ENCODE measurements around the gene ADCY2. TPM values are rescaled to one million over a fixed set of nuclear protein-coding genes. Genes with fewer than 3 reads are reported as not detected.

ADCY2 gene
- total and polyA plus RNA-seq, 2 experiments from 2014 or later: 23.8 to 74.9 TPM

DNA sequence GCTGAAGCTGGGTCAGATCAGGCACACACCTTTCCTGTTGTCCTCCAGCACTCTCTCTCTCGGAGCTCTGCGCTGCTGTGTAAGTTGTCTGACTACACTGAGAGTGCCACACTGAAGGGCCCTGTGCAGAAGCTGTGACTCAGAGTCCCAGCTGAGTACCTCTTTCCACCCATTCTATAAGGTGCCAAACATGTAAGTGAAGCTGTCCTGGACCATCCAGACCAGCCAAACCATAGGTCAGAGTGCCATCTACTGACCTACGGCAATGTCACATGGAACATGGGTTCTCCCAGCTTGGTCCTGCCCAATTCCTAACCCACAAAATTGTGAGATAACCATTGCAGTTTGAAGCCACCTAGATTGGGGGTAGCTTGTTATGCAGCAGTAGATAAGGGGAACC, 68.2 kb downstream of the ADCY2 start:
- TF ChIP-seq EZH2 (IDR thresholded peaks at IDR 0.05; ENCODE audit: low read depth, unreplicated experiment): no peak
- TF ChIP-seq, protein P1, sequence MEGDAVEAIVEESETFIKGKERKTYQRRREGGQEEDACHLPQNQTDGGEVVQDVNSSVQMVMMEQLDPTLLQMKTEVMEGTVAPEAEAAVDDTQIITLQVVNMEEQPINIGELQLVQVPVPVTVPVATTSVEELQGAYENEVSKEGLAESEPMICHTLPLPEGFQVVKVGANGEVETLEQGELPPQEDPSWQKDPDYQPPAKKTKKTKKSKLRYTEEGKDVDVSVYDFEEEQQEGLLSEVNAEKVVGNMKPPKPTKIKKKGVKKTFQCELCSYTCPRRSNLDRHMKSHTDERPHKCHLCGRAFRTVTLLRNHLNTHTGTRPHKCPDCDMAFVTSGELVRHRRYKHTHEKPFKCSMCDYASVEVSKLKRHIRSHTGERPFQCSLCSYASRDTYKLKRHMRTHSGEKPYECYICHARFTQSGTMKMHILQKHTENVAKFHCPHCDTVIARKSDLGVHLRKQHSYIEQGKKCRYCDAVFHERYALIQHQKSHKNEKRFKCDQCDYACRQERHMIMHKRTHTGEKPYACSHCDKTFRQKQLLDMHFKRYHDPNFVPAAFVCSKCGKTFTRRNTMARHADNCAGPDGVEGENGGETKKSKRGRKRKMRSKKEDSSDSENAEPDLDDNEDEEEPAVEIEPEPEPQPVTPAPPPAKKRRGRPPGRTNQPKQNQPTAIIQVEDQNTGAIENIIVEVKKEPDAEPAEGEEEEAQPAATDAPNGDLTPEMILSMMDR (conservative IDR thresholded peaks at IDR 0.05; ENCODE audit: low read depth in 2 of 2): peak; percentile 29 to 67; a peak in 3 of 4 replicates
- H3K27me3 Mint-ChIP-seq (ENCODE audit: insufficient read depth, low read depth, poor library complexity): peaks cover 6% of the 10 kb centered on the region
- H3K4me1 Mint-ChIP-seq: peaks cover 62% of the 10 kb centered on the region
- peaks cover 27% of the 10 kb centered on the region for H4K20me1 ChIP-seq (replicated peaks; ENCODE audit: insufficient read depth)
- peaks cover 70% of the 10 kb centered on the region for H3K4me1 ChIP-seq (ENCODE audit: insufficient read depth)
- ATAC-seq: peak; percentile 82
- H3K27me3 ChIP-seq (ENCODE audit: insufficient read depth): no peaks in the 10 kb centered on the region
- no peak overlapping the region for H3K4me2 ChIP-seq
- H3K9me3 Mint-ChIP-seq: no peaks in the 10 kb centered on the region
- no peak overlapping the region for H3K27ac ChIP-seq (ENCODE audit: low read depth)
- H3K4me3 ChIP-seq: no peak overlapping the region
- no peaks in the 10 kb centered on the region for H3K36me3 ChIP-seq (ENCODE audit: insufficient read depth)
- H3K27ac Mint-ChIP-seq: no peak overlapping the region
- H3K36me3 Mint-ChIP-seq (ENCODE audit: low read depth): peaks cover 8% of the 10 kb centered on the region; the same call in 2 of the 3 replicates
- H3K79me2 ChIP-seq (replicated peaks; ENCODE audit: insufficient read depth): peaks cover 100% of the 10 kb centered on the region
- no peak for DNase-seq (ENCODE audit: low spot score)
- no peaks in the 10 kb centered on the region for H3F3A ChIP-seq (replicated peaks; ENCODE audit: low read depth)
- no peak overlapping the region for H2AFZ ChIP-seq
- H3K9me2 ChIP-seq (ENCODE audit: insufficient read depth): no peaks in the 10 kb centered on the region
- no peak overlapping the region for H3K4me3 Mint-ChIP-seq

DNA sequence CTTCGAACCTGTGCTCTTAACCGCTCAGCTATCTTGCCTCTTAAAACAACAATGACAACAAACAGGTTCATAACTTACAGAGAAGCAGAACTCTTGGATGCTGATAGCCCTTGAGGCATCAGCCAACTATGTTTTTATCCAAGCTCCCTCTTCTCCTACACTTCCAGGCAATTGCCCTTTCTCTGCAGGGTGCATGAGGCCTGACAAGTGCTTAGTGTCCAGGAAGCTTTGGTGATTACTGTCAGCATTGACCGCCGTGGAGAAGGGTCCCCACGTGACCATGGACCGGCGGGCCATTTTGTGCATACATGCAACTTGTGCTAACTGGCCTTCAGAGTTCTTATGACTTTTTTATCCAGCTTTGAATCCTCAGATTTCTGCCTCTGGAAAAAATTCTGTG, 71.2 kb downstream of the ADCY2 start:
- peaks cover 11% of the 10 kb centered on the region for H4K20me1 ChIP-seq (replicated peaks; ENCODE audit: insufficient read depth)
- H3K4me1 ChIP-seq (ENCODE audit: insufficient read depth): peaks cover 53% of the 10 kb centered on the region
- peaks cover 44% of the 10 kb centered on the region for H3K4me1 Mint-ChIP-seq
- DNase-seq (ENCODE audit: low spot score) (no peak), ATAC-seq (no peak)
- peaks cover 13% of the 10 kb centered on the region for H3K9me3 Mint-ChIP-seq
- no peak overlapping the region for H3K4me2 ChIP-seq
- peaks cover 3% of the 10 kb centered on the region for H3K27me3 Mint-ChIP-seq (ENCODE audit: insufficient read depth, low read depth, poor library complexity)
- H3K36me3 ChIP-seq (ENCODE audit: insufficient read depth): no peaks in the 10 kb centered on the region
- H3K27me3 ChIP-seq (ENCODE audit: insufficient read depth): no peaks in the 10 kb centered on the region
- H3K27ac ChIP-seq (ENCODE audit: low read depth): 0 out of 2 replicates have a peak overlapping the region, but pooled peaks have one; percentile 30
- TF ChIP-seq, protein P2, sequence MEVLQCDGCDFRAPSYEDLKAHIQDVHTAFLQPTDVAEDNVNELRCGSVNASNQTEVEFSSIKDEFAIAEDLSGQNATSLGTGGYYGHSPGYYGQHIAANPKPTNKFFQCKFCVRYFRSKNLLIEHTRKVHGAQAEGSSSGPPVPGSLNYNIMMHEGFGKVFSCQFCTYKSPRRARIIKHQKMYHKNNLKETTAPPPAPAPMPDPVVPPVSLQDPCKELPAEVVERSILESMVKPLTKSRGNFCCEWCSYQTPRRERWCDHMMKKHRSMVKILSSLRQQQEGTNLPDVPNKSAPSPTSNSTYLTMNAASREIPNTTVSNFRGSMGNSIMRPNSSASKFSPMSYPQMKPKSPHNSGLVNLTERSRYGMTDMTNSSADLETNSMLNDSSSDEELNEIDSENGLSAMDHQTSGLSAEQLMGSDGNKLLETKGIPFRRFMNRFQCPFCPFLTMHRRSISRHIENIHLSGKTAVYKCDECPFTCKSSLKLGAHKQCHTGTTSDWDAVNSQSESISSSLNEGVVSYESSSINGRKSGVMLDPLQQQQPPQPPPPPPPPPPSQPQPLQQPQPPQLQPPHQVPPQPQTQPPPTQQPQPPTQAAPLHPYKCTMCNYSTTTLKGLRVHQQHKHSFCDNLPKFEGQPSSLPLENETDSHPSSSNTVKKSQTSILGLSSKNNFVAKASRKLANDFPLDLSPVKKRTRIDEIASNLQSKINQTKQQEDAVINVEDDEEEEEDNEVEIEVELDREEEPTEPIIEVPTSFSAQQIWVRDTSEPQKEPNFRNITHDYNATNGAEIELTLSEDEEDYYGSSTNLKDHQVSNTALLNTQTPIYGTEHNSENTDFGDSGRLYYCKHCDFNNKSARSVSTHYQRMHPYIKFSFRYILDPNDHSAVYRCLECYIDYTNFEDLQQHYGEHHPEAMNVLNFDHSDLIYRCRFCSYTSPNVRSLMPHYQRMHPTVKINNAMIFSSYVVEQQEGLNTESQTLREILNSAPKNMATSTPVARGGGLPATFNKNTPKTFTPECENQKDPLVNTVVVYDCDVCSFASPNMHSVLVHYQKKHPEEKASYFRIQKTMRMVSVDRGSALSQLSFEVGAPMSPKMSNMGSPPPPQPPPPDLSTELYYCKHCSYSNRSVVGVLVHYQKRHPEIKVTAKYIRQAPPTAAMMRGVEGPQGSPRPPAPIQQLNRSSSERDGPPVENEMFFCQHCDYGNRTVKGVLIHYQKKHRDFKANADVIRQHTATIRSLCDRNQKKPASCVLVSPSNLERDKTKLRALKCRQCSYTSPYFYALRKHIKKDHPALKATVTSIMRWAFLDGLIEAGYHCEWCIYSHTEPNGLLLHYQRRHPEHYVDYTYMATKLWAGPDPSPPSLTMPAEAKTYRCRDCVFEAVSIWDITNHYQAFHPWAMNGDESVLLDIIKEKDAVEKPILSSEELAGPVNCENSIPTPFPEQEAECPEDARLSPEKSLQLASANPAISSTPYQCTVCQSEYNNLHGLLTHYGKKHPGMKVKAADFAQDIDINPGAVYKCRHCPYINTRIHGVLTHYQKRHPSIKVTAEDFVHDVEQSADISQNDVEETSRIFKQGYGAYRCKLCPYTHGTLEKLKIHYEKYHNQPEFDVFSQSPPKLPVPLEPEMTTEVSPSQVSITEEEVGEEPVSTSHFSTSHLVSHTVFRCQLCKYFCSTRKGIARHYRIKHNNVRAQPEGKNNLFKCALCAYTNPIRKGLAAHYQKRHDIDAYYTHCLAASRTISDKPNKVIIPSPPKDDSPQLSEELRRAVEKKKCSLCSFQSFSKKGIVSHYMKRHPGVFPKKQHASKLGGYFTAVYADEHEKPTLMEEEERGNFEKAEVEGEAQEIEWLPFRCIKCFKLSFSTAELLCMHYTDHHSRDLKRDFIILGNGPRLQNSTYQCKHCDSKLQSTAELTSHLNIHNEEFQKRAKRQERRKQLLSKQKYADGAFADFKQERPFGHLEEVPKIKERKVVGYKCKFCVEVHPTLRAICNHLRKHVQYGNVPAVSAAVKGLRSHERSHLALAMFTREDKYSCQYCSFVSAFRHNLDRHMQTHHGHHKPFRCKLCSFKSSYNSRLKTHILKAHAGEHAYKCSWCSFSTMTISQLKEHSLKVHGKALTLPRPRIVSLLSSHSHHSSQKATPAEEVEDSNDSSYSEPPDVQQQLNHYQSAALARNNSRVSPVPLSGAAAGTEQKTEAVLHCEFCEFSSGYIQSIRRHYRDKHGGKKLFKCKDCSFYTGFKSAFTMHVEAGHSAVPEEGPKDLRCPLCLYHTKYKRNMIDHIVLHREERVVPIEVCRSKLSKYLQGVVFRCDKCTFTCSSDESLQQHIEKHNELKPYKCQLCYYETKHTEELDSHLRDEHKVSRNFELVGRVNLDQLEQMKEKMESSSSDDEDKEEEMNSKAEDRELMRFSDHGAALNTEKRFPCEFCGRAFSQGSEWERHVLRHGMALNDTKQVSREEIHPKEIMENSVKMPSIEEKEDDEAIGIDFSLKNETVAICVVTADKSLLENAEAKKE (CRISPR knock-in tag; IDR thresholded peaks at IDR 0.05): no peak
- no peak for TF ChIP-seq POLR2AphosphoS5 (IDR thresholded peaks at IDR 0.05; ENCODE audit: low read depth)
- TF ChIP-seq EZH2 (IDR thresholded peaks at IDR 0.05; ENCODE audit: low read depth, unreplicated experiment): no peak
- no peak overlapping the region for H3K4me3 ChIP-seq
- H3K79me2 ChIP-seq (replicated peaks; ENCODE audit: insufficient read depth): peaks cover 100% of the 10 kb centered on the region
- H3F3A ChIP-seq (replicated peaks; ENCODE audit: low read depth): no peaks in the 10 kb centered on the region
- H2AFZ ChIP-seq: no peak overlapping the region
- no peaks in the 10 kb centered on the region for H3K9me2 ChIP-seq (ENCODE audit: insufficient read depth)
- peaks cover 18% of the 10 kb centered on the region for H3K36me3 Mint-ChIP-seq (ENCODE audit: low read depth)
- H3K27ac Mint-ChIP-seq: no peak overlapping the region
- no peak overlapping the region for H3K4me3 Mint-ChIP-seq

All from GM23338 (cell line).